ENCODE measurements around the gene SCUBE3.

- TF ChIP-seq CTCF (IDR thresholded peaks at IDR 0.05) (no peak), POLR2AphosphoS5 (IDR thresholded peaks at IDR 0.05) (no peak)
Observed at GRCh38 chr6:35170891-35171290, 42.9 kb upstream of the SCUBE3 start.

Measured in prostate gland (tissue), 2 donors.